ENCODE measurements around the gene RWDD3.

The RWDD3 gene

DNA sequence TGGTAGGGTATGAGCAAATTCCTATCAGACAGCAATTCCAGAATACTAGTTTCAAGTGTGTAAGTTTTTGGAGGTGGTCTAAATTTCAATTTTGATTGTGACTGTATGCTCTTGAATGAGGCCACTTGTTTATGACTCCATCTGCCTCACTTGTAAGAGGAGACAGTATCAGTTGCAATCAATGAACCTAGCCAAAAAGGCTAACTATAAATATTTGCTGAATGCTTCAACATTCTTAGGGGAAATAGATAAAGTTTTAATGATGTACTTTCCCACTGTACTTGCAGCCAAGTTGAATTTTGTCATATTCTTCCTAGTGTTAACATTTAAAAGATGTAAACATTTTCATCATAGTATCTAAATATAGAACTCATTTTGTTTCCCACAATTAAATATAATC lies 32.1 kb upstream of the RWDD3 start:
- no peak overlapping the region for H3K4me3 ChIP-seq (ENCODE audit: control insufficient read depth, low read depth, low read length)
- DNase-seq (ENCODE audit: low read depth), result no peak
- TF ChIP-seq, protein P1, sequence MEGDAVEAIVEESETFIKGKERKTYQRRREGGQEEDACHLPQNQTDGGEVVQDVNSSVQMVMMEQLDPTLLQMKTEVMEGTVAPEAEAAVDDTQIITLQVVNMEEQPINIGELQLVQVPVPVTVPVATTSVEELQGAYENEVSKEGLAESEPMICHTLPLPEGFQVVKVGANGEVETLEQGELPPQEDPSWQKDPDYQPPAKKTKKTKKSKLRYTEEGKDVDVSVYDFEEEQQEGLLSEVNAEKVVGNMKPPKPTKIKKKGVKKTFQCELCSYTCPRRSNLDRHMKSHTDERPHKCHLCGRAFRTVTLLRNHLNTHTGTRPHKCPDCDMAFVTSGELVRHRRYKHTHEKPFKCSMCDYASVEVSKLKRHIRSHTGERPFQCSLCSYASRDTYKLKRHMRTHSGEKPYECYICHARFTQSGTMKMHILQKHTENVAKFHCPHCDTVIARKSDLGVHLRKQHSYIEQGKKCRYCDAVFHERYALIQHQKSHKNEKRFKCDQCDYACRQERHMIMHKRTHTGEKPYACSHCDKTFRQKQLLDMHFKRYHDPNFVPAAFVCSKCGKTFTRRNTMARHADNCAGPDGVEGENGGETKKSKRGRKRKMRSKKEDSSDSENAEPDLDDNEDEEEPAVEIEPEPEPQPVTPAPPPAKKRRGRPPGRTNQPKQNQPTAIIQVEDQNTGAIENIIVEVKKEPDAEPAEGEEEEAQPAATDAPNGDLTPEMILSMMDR (conservative IDR thresholded peaks at IDR 0.05; ENCODE audit: control insufficient read depth, insufficient read depth, low read depth, low read length), result no peak

DNA sequence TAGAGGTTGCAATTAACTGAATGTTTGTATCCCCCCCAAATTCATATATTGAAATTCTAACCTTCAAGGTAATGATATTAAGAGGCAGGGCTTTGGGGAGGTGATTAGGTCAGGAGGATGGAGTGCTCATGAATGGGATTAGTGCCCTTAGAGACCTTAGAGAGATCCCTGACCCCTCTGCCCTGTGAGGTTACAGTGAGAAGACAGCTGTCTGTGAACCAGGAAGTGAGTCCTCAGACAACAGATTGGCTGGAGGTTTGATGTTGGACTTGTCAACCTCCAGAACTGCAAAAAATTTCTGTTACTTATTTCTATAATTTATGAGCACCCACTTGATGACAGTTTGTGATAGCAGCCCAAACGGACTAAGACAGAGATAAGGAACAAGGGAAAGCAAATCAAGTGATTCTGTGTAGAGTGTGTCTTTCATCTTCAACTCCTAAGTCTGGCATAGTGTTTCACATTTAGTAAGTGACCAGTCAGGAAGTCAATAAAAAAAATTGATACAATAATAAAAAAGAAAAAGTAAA lies 30.0 kb upstream of the RWDD3 start:
- TF ChIP-seq, protein P1 (conservative IDR thresholded peaks at IDR 0.05; ENCODE audit: control insufficient read depth, insufficient read depth, low read depth, low read length), result no peak
- H3K4me3 ChIP-seq (ENCODE audit: control insufficient read depth, low read depth, low read length), result no peak overlapping the region
- DNase-seq (ENCODE audit: low read depth), result no peak

DNA sequence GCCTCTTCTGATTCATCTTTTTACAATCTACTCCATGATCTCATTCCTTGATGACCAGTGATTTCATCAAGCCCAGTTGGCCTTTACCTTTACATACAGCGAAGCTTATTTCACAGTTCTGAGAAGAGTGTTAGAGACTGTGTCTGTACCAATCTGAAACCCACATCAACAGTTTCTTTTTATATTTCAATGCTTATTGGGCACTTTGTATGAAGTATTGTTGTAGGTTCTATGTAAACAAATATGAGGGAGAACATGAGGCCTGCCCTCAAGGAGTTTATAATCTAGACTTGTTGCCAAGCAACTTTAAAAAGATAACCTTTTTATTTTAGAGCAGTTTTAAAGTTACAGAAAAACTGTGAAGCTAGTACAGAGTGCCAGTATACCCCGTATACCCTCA lies 27.5 kb upstream of the RWDD3 start:
- DNase-seq (ENCODE audit: low read depth), result no peak
- TF ChIP-seq, protein P1 (conservative IDR thresholded peaks at IDR 0.05; ENCODE audit: control insufficient read depth, insufficient read depth, low read depth, low read length), result no peak
- no peak overlapping the region for H3K4me3 ChIP-seq (ENCODE audit: control insufficient read depth, low read depth, low read length)

DNA sequence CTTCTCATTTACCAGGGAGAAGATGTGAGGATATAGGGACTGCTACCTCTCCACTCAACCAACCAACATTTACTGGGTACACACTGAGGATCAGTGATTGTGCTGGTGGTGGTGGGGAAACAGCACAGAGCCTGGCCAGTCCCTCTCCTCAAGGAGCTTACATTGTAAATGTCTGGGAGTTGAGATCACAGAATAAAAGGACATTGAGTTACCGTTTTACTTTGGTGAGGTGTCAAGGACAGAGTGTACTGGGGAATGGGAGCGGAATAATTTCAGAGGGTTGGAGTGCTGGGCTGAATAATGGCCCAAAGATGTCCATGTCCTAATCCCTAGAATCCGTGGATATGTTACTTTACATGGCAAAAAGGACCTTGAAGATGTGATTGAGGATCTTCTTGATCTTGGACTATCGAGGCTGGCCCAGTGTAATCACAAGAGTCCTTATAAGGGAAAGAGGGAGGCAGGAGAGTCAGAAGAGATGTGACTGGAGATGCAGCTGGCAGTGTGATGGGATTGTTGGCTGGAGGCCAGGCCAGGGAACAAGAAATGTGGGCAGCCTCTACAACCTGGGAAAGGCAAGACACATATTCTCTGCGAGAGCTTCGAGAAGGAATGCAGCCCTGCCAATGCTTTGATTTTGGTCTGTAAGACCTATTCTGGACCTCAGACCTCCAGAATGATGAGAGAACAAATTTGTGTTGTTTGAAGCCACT lies 26.6 kb upstream of the RWDD3 start:
- TF ChIP-seq, protein P1 (conservative IDR thresholded peaks at IDR 0.05; ENCODE audit: control insufficient read depth, insufficient read depth, low read depth, low read length), result no peak
- no peak overlapping the region for H3K4me3 ChIP-seq (ENCODE audit: control insufficient read depth, low read depth, low read length)
- DNase-seq (ENCODE audit: low read depth), result no peak

DNA sequence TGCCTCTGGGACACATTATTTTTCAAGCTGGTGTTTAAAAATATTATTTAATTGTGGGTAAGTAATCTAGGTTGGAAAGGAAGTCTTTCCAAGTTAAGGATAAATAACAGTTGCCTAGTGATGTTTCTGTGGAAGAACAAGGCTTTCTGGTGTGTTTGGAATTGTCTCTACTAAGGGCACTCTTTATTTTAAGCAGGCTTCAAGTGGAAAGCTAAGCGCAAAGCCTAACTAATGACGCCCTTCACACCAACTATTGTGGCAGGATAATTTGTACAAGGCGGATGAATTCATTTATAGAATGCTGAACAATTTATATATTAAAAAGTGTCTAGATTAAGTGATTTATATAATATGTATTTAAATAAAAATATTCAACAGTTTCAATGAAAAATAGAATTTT lies 25.1 kb upstream of the RWDD3 start:
- DNase-seq (ENCODE audit: low read depth), result no peak
- TF ChIP-seq, protein P1 (conservative IDR thresholded peaks at IDR 0.05; ENCODE audit: control insufficient read depth, insufficient read depth, low read depth, low read length), result no peak
- H3K4me3 ChIP-seq (ENCODE audit: control insufficient read depth, low read depth, low read length), result no peak overlapping the region

DNA sequence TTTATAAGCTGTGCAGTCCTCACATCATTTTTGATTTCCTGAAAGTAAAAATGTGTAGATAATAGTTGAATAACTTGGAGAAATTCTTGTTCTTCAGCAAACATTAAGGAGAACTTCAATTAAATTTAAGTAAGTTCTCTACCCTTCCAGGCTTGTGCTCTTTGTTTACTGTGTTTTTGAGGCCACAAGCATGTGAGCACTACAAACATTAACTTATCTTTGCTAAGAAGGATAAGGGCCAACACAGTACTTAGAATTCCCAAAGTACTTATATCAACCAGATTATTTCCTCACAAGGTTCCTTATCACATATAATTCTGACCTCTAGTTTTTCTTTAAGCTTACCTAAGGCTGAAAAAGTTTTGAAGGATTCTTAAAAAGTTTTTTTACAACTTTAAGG lies 24.7 kb upstream of the RWDD3 start:
- TF ChIP-seq, protein P1 (conservative IDR thresholded peaks at IDR 0.05; ENCODE audit: control insufficient read depth, insufficient read depth, low read depth, low read length), result no peak
- DNase-seq (ENCODE audit: low read depth), result no peak

More for the DNA sequence above, 24.7 kb upstream of the RWDD3 start:
- H3K4me3 ChIP-seq (ENCODE audit: control insufficient read depth, low read depth, low read length), result no peak overlapping the region
